H1 (cell line): ENCODE results near the gene PLPP7. TPM values are rescaled to one million over a fixed set of nuclear protein-coding genes. Genes with fewer than 3 reads are reported as not detected.

Experiments used
- BRCA1 ChIP-seq: IDR thresholded peaks from 2 replicates; pipeline ENCODE4 v1.6.1; 2012; ENCODE audit warnings: low read depth, low read length, improper control_type of control experiment
- CTBP2 ChIP-seq: IDR thresholded peaks from 2 replicates; pipeline ENCODE4 v1.7.0; 2011; ENCODE audit warnings: borderline replicate concordance, mild to moderate bottlenecking, moderate library complexity, mixed read lengths, low read length; ENCODE audit not compliant: insufficient read depth, insufficient read length
- TCF12 ChIP-seq: IDR thresholded peaks from 2 replicates; pipeline ENCODE4 v1.6.1; 2011; ENCODE audit warnings: low read depth, mild to moderate bottlenecking, low read length
- polyA plus RNA-seq, 7 experiments: library from polyadenylated mRNA; depleted of rRNA in 3 of 7; stranded (reverse) in 5 of 7; unstranded in 2 of 7; fragments of >200 nt in 5 of 7; fragments of 200-250 nt in 2 of 7; gene quantifications; 1 replicate in 5 of 7; 2 replicates in 1 of 7; 4 replicates in 1 of 7; pipeline versions ENCODE4 v1.2.1 to v1.2.3, GENCODE V29; 2011 to 2013; ENCODE audit warnings: missing spikeins in 2 of 7, mixed read lengths in 2 of 7
- total RNA-seq: library from RNA; stranded (reverse); fragmentation: NEBNext Ultra II Directional; extraction: Animal tissue kit (Norgen Biotek cat#: 25700); gene quantifications from 2 replicates; pipeline ENCODE4 v1.2.1, GENCODE V29; 2021

Gene PLPP7
- total and polyA plus RNA-seq, 2 of the 8 experiments (the other 6 are each of a cell fraction or from before 2014, with no cell fraction given), result 3.4 to 3.9 TPM

DNA sequence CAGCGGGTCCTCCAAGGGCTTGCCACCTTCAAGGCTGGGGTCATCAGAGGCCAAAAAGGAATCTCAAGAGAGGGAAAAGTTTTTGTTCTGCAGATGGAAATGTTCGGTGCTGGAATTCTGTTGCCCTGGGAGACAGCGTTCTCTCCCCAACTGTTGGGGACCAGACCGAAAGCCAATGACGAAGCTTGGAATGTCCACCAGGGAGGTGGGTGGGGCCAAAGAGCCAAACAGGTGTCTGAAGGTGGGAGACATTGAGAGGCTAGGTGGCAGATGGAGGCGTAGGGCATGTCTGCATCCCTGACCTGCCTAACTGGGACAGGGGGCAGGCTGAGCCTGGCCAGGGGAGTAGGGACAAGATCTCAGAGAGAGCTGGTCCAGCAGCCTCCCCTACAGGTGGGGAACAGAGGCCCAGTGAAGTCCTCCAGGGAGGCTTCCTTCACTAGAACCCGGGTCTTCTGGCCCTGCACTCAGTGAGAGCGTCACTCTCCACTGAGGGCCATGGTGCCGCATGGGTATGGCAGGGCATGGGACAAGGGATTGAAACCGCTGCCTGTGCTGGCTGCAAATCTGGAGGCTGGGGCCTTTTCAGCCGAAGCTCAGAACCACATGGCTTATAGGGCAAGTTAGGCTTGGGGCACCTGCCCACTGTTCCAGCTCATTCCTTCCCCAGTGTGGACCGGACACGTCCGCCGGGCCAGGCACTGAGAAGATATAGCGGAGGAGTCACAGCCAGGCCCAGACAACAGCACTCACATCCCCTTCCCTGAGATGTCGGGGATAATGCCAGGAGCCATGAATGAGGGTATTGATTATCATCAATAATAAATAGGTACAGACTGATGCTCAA lies 8.2 kb upstream of the PLPP7 start (continued):
- TF ChIP-seq BRCA1, result no peak
- TF ChIP-seq TCF12, result no peak
- no peak for TF ChIP-seq CTBP2
